ENCODE data around the gene CR1L.
"Not testable (repeated sequence)": the region's sequence is repeated elsewhere in the genome, so short reads cannot be mapped to it uniquely, and the experiment has no call there.

Gene CR1L

DNA sequence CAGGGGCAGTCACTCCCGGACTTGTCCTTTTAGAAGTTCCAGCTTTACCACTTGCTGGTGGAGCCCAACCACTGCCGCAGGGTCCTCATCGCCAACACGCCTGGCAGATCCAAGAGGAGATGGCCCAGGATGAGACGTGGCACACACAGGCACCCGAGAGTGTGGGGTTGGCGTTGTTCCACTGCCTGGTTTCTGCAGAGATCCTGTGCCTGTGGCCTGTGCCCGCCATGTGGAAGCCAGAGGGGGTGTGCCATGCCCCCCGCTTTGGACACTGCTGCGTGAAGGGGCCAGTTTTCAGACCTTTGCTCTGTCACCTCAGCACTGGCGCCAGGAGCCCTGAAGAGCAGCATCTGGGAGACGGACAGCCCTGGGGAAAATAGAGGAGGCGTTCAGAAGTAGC lies 117.7 kb downstream of the CR1L start:
- Histone ChIP-seq H3K4me3 (ENCODE audit: low read depth in 1 of 2, low read length in 1 of 2) (no peak overlapping the region), H3K4me1 (ENCODE audit: control insufficient read depth in 1 of 2, insufficient read depth in 1 of 2, low read depth in 1 of 2, low read length in 1 of 2) (no peaks in the 10 kb centered on the region), H3K27me3 (no peaks in the 10 kb centered on the region), H3K27ac (no peak overlapping the region), H3K36me3 (peaks cover 95% of the 10 kb centered on the region), H3K9me3 (no peaks in the 10 kb centered on the region)
- TF ChIP-seq, protein P1, sequence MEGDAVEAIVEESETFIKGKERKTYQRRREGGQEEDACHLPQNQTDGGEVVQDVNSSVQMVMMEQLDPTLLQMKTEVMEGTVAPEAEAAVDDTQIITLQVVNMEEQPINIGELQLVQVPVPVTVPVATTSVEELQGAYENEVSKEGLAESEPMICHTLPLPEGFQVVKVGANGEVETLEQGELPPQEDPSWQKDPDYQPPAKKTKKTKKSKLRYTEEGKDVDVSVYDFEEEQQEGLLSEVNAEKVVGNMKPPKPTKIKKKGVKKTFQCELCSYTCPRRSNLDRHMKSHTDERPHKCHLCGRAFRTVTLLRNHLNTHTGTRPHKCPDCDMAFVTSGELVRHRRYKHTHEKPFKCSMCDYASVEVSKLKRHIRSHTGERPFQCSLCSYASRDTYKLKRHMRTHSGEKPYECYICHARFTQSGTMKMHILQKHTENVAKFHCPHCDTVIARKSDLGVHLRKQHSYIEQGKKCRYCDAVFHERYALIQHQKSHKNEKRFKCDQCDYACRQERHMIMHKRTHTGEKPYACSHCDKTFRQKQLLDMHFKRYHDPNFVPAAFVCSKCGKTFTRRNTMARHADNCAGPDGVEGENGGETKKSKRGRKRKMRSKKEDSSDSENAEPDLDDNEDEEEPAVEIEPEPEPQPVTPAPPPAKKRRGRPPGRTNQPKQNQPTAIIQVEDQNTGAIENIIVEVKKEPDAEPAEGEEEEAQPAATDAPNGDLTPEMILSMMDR (IDR thresholded peaks at IDR 0.05), result no peak

DNA sequence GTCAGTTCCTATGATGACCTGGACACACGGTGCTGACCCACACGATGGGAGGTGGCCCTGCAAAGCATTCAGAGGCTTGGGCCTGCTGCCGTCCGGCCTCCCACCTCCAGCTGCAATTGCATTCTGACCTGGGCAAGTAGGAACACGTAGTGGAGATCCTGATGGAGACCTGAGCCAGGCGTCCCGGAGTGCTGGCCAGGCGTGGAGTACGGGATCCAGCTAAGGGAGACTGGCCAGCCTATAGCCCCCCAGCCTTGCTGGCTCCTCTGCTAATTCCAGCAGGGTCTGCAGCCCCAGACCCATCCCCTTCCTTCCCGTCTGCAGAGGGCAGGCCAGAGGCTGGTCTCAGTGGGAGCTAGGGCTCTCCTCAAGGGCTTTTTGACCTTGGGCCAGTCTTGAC lies 118.2 kb downstream of the CR1L start:
- Histone ChIP-seq H3K36me3 (peaks cover 93% of the 10 kb centered on the region), H3K9me3 (no peaks in the 10 kb centered on the region), H3K4me1 (ENCODE audit: control insufficient read depth in 1 of 2, insufficient read depth in 1 of 2, low read depth in 1 of 2, low read length in 1 of 2) (no peaks in the 10 kb centered on the region), H3K27me3 (no peaks in the 10 kb centered on the region), H3K4me3 (ENCODE audit: low read depth in 1 of 2, low read length in 1 of 2) (no peak overlapping the region), H3K27ac (no peak overlapping the region)
- TF ChIP-seq, protein P1 (IDR thresholded peaks at IDR 0.05), result no peak

DNA sequence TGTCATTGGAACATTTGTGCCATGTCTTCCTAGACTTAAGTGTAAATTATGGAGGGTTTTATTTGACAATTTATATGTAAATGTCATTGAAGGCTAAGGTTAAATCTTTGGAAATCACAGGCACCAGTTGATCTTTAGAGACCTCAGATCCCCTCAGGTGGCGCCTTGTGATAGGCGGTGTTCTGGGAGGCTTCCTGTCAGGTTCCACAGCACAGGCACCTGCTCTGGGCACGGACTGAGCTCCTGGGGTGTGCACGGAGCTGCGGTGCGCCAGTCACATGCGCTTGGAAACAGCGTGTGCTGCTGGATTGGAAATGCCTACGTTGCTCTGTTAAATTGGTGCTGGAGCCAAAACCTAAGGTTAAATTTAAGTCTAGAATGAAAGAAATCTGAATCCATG lies 119.0 kb downstream of the CR1L start:
- H3K27ac ChIP-seq, result no peak overlapping the region
- no peak overlapping the region for H3K4me3 ChIP-seq (ENCODE audit: low read depth in 1 of 2, low read length in 1 of 2)
- TF ChIP-seq, protein P1 (IDR thresholded peaks at IDR 0.05), result no peak
- no peaks in the 10 kb centered on the region for H3K4me1 ChIP-seq (ENCODE audit: control insufficient read depth in 1 of 2, insufficient read depth in 1 of 2, low read depth in 1 of 2, low read length in 1 of 2)
- H3K9me3 ChIP-seq, result no peaks in the 10 kb centered on the region
- no peaks in the 10 kb centered on the region for H3K27me3 ChIP-seq
- H3K36me3 ChIP-seq, result peaks cover 93% of the 10 kb centered on the region

DNA sequence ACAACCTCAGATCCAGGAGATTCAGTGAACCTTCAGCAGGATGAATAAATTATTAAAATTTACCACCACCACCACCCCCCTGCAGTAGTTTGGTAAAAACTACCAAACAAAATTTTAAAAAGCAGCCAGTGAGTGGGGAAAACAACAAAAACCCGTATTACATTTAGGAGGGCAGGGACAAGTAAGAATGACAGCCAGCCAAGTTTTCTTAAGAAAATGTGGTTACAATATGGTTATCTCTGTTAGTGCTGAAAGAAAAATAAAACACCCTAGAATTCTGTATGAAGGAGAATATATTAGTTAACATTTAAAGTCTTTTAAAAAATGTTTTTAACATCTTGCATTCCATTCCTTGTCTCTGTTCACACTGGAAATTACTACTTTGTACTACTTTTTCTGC lies 121.6 kb downstream of the CR1L start:
- Histone ChIP-seq H3K9me3 (no peaks in the 10 kb centered on the region), H3K4me1 (ENCODE audit: control insufficient read depth in 1 of 2, insufficient read depth in 1 of 2, low read depth in 1 of 2, low read length in 1 of 2) (no peaks in the 10 kb centered on the region), H3K36me3 (peaks cover 87% of the 10 kb centered on the region), H3K27me3 (no peaks in the 10 kb centered on the region), H3K27ac (no peak overlapping the region), H3K4me3 (ENCODE audit: low read depth in 1 of 2, low read length in 1 of 2) (no peak overlapping the region)
- TF ChIP-seq, protein P1 (IDR thresholded peaks at IDR 0.05), result no peak

DNA sequence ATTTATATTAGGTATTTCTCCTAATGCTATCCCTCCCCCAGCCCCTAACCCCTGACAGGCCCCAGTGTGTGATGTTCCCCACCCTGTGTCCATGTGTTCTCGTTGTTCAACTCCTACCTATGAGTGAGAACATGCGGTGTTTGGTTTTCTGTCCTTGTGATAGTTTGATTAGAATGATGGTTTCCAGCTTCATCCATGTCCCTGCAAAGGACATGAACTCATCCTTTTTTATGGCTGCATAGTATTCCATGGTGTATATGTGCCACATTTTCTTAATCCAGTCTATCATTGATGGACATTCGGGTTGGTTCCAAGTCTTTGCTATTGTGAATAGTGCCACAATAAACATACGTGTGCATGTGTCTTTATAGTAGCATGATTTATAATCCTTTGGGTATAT lies 125.6 kb downstream of the CR1L start:
- not testable (repeated sequence) for H3K27ac ChIP-seq; H3K4me1 ChIP-seq (ENCODE audit: control insufficient read depth in 1 of 2, insufficient read depth in 1 of 2, low read depth in 1 of 2, low read length in 1 of 2); H3K4me3 ChIP-seq (ENCODE audit: low read depth in 1 of 2, low read length in 1 of 2); H3K27me3 ChIP-seq; H3K9me3 ChIP-seq
- peaks cover 59% of the 10 kb centered on the region for H3K36me3 ChIP-seq
